ENCODE measurements around the gene YKT6. TPM values are rescaled to one million over a fixed set of nuclear protein-coding genes. Genes with fewer than 3 reads are reported as not detected.

The YKT6 gene
- polyA plus RNA-seq, 3 donors = 75.6 to 80.0 (median 77.7) TPM

DNA sequence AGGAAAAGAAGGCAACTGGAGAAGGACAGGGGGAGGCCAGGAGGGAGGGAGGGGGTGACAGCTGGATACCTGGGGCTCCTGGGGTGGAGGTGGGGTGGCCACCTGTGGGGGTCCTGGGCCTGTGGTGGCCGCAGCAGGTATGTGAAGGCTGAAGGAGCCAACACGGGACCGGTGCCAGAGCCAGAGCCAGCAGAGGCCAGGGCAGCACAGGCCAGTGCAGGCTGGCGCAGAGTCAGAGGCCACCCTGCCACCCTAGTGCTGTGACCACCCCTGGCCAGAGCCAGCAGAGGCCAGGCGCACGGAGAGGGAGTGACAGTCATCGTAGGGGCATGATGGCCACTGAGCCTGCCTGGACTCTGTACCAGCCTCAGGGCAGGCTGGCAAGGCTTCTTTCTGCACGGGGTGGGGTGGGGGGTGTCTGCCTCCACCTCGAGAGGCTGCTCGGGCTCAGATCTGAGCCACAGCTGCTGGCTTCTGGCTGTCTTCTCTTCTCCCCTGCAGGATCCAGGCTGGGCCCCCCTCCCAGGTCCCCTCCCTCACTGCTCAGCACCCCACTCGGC, 28.8 kb downstream of the YKT6 start:
- DNase-seq = no peak

GRCh38 chr7:44230286-44230685, 29.5 kb downstream of the YKT6 start:
- DNase-seq = no peak

- DNase-seq = no peak
Observed at GRCh38 chr7:44231088-44231487, 30.3 kb downstream of the YKT6 start.

- DNase-seq = no peak
Observed at GRCh38 chr7:44232396-44232795, 31.6 kb downstream of the YKT6 start.

DNA sequence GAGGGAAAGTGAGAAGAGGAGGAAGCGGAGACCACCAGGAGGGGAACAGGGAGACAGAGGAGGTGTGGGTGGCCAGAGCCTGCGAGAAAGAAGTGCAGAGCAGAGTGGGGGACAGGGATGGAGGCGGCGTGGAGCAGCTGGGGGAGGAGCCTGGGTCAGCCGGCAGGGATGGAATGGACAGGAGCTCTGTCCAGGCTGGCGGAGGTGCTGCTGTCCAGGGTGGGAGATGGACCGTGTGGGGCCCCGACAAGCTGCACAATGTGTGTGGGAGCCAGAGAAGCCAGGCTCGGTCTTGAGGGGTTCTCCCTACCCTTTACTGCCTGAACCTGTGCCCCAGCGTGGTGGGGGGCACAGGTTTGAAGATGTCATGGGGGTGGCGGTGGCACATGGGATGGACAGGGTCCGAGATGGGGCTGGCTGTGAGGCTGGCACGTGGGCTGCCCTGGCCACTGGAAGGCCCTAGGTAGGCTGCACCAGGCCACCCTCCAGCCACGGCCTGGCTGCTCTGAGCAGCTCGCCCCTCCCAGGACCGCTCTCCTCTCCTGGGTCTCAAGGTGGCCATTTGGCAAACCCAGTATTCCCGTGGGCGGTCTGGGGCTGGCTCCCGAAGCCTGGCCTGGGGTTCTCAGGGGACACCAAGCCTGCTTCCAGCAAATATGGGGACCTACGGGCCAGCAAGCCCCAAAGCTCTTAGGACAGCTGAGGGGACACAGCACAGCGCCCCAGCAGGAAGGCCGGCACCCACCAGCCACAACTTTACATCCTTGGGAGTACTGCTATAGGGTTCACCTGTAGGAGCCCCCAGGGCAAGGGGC, 32.3 kb downstream of the YKT6 start:
- no peak for DNase-seq

DNA sequence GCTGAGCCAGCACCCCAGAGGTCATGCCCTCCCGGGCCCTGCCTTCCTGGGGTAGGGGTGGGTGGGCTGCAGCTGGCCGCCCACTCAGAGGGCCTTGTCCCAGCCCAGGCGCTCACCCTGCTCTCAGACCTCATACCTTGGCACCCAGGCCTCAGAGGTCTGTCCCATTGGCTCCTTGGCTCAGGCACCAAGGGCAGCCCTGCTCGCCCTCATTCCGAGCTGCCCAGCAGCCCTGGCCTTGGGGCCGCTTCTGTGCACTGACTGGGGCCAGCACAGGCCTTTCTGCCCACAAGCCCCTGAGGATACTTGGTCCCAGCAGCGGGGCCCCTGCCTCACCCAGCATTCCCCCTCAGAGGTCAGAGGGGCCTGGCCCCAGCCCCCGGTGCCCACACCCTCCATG, 34.3 kb downstream of the YKT6 start:
- DNase-seq = no peak

DNA sequence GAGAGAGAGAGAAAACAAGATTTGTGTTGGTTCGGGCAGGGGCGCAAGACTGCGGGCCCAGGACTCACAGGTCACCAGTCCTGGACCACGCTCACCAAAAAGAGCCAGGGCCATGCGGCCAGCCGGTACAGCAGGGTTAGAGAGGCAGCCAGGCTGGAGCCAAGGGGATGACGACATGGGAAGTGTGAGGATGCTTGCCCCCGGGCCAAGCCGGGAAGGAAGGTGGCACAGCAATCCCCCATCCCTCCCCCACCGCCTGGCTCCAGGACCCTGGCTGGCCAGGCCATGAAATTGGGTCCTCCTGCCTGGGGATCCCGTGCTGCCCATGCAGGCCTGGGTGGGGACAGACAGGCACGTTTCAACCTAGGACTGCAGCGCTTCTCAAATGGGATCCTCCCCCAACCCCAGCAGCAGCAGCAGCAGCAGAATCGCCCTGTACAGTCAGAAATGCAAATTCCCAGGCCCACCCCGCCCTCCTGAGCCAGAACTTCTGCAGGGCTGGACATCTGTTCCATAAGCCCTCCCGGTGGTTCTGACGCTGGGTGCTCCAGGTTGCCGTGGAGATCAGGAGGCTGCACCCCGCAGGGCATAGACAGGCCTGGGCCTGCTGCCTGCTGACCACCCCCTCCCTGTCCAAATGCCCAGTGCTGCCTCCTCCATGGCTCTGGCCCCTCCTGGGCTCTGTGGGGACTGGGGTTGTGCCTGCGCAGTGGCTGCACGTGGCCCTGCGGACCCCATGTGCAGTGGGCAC, 35.0 kb downstream of the YKT6 start:
- DNase-seq = no peak

GRCh38 chr7:44236333-44236728, 35.6 kb downstream of the YKT6 start:
- no peak for DNase-seq

- DNase-seq = no peak
Observed at GRCh38 chr7:44237696-44238095, 36.9 kb downstream of the YKT6 start.

- no peak for DNase-seq
Observed at GRCh38 chr7:44238116-44238695, 37.4 kb downstream of the YKT6 start.

GRCh38 chr7:44239361-44239760, 38.6 kb downstream of the YKT6 start:
- DNase-seq = no peak

DNA sequence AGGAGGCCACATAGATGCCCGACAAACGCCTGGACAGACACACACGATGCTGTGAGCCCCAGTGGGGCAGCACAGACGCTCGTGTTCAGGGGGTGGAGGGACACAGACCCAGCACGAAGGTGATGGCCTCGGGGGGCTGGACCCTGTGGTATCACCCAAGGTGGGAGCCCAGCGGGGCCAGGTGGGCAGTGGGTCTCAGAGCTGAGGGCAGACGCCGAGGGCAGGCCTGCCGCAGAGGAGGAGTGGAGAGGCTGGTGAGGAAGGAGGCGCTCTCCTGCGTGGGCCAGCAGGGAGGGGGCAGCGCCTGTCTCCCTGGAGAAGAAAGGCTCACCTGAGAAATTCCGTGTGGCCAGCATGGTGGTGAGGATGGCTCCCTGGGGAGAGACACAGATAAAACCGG, 39.6 kb downstream of the YKT6 start:
- DNase-seq = no peak

- DNase-seq = peak; percentile 62
Observed at GRCh38 chr7:44240983-44241510, 40.3 kb downstream of the YKT6 start.

- DNase-seq = no peak
Observed at GRCh38 chr7:44242091-44242490, 41.3 kb downstream of the YKT6 start.

GRCh38 chr7:44244282-44244681, 43.5 kb downstream of the YKT6 start:
- no peak for DNase-seq

GRCh38 chr7:44246396-44247113, 45.8 kb downstream of the YKT6 start:
- DNase-seq = no peak

GRCh38 chr7:44247868-44248651, 47.3 kb downstream of the YKT6 start:
- DNase-seq = no peak

DNA sequence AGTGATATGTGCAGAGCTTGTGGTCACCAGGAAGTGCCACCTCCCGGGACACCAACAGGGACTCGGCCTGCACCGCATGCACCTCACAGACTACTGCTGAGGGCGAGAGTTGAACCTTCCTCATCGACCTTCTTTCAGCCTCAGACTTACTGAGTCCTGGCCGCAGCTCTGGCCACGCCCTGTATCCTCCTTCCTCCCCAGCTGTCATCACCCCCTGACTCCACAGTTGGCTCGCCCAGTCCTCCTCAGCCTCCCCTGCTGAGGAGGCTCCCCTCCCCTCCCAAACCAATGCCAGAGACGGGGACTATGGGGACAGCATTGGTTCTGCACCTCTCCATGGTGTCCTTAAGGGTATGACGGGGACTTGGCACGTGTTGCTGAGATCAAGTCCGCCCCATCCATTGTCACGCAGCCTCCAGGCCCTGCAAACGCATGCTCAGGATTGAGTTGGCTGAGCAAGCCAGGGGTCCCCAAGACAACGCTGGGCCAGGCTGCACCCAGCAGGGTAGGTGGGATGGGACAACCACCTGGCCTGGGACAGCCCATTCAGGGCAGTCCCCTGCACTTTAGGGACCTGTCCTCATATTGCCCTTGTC, 49.0 kb downstream of the YKT6 start:
- no peak for DNase-seq

DNA sequence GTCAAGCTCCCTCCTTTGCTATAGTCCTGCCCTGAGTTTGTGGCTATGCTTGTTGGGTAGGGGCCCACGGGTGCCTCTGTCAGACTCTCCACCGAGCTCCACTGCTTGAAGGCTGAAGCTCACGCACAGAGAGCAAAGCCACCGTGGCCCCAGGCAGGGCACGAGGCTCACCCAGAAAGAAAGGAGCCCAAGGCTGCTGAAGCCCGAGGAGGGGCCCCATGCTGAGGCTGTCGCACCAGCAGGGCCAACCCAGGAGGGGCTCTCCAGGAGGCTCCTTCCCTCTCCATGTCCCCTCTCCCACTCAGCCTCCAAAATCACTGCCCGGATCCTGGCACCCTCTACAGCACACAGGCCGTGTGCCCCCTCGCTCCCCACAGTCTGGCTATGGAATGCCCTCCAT, 50.5 kb downstream of the YKT6 start:
- no peak for DNase-seq

GRCh38 chr7:44251881-44252280, 51.1 kb downstream of the YKT6 start:
- no peak for DNase-seq

- no peak for DNase-seq
Observed at GRCh38 chr7:44256459-44256858, 55.7 kb downstream of the YKT6 start.
